ENCODE results near the gene PPIA.

The PPIA gene

DNA sequence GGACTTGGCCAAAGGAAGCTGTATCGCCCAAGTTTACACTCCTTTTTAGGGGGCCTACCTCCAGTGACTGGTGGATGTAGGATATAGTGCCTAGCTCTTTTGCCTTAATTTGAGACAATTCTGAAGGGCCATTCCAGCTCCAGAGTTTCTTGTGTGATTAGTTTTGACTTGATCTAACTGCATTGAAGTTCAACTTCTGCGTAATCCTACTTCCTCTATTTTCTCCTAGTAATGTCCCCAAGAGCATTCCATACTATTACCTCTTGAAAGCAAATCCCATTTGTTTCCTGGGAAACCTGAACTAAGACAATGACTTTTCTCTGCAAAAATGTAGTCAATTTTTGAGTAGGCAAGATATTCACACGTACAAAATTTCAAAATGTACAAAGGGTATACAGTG, 56.1 kb downstream of the PPIA start:
- no peak for DNase-seq (ENCODE audit: low read depth, low spot score)
- ChIA-PET POLR2A (no interaction called here), CTCF (interaction anchor here (1.0 to 13.3 kb wide), 4 partner anchors 11 to 70 kb away, joined by 3 to 211 read pairs (median 4); no protein-coding TSS in a partner anchor)
- H3K4me3 ChIP-seq (ENCODE audit: low read depth, low read length): no peak overlapping the region
- TF ChIP-seq CTCF (IDR thresholded peaks at IDR 0.05; ENCODE audit: insufficient read depth, low read length, missing control alignments): no peak

All from AG04449 (cell line).